ENCODE results near the gene KRTAP4-3. TPM values are rescaled to one million over a fixed set of nuclear protein-coding genes. Genes with fewer than 3 reads are reported as not detected.
"Not testable (repeated sequence)": the region's sequence is repeated elsewhere in the genome, so short reads cannot be mapped to it uniquely, and the experiment has no call there.

KRTAP4-3 gene
- total RNA-seq, 1 experiment from 2014 or later: not detected

DNA sequence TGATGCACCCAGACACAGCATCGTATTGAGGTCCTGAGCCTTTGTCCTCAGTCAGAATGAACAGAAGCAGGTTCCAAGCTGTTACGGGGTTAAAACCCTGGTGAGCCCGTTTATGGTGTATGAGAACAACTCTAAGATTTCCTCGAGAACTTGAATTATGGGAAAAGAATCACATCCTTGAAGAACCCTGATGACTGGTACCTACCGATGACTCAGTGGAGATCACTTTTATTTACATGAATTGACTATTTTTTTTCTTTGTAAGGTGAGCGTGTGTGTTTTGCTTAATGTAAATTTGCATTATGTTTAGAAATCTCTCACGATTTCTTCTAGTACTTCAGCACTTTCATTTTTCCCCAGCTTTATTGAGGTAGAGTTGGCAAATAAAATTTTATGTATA, 4.2 kb downstream of the KRTAP4-3 start (continued):
- no peak for TF ChIP-seq PRDM15 (CRISPR knock-in tag; IDR thresholded peaks at IDR 0.05)
- no peak for TF ChIP-seq ZNF121 (CRISPR knock-in tag; IDR thresholded peaks at IDR 0.05)
- TF ChIP-seq, protein P1, sequence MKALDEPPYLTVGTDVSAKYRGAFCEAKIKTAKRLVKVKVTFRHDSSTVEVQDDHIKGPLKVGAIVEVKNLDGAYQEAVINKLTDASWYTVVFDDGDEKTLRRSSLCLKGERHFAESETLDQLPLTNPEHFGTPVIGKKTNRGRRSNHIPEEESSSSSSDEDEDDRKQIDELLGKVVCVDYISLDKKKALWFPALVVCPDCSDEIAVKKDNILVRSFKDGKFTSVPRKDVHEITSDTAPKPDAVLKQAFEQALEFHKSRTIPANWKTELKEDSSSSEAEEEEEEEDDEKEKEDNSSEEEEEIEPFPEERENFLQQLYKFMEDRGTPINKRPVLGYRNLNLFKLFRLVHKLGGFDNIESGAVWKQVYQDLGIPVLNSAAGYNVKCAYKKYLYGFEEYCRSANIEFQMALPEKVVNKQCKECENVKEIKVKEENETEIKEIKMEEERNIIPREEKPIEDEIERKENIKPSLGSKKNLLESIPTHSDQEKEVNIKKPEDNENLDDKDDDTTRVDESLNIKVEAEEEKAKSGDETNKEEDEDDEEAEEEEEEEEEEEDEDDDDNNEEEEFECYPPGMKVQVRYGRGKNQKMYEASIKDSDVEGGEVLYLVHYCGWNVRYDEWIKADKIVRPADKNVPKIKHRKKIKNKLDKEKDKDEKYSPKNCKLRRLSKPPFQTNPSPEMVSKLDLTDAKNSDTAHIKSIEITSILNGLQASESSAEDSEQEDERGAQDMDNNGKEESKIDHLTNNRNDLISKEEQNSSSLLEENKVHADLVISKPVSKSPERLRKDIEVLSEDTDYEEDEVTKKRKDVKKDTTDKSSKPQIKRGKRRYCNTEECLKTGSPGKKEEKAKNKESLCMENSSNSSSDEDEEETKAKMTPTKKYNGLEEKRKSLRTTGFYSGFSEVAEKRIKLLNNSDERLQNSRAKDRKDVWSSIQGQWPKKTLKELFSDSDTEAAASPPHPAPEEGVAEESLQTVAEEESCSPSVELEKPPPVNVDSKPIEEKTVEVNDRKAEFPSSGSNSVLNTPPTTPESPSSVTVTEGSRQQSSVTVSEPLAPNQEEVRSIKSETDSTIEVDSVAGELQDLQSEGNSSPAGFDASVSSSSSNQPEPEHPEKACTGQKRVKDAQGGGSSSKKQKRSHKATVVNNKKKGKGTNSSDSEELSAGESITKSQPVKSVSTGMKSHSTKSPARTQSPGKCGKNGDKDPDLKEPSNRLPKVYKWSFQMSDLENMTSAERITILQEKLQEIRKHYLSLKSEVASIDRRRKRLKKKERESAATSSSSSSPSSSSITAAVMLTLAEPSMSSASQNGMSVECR (CRISPR knock-in tag; IDR thresholded peaks at IDR 0.05; ENCODE audit: borderline replicate concordance): no peak
- TF ChIP-seq TEAD4 (CRISPR knock-in tag; IDR thresholded peaks at IDR 0.05): no peak
- TF ChIP-seq EMX1 (CRISPR knock-in tag; IDR thresholded peaks at IDR 0.05): no peak
- TF ChIP-seq SP1 (CRISPR knock-in tag; conservative IDR thresholded peaks at IDR 0.05): no peak
- TF ChIP-seq ATF1 (CRISPR knock-in tag; IDR thresholded peaks at IDR 0.05): no peak
- no peak for TF ChIP-seq USF1 (CRISPR knock-in tag; IDR thresholded peaks at IDR 0.05)

GRCh38 chr17:41160648-41161047, 7.4 kb downstream of the KRTAP4-3 start, which contains the start of gene KRTAP4-4:
TSS of gene KRTAP4-4 (minus strand) at chr17:41160748. CDS start at chr17:41160691, 57 bp downstream.
- TF ChIP-seq CBFB (CRISPR knock-in tag; IDR thresholded peaks at IDR 0.05; ENCODE audit: low read depth): no peak
- TF ChIP-seq ATF1 (CRISPR knock-in tag; IDR thresholded peaks at IDR 0.05): no peak
- TF ChIP-seq HMGA2 (CRISPR knock-in tag; IDR thresholded peaks at IDR 0.05): no peak
- POLR2A ChIA-PET: no interaction called here

GRCh38 chr17:41160190-41160589, 7.8 kb downstream of the KRTAP4-3 start:
- H3K36me3 Mint-ChIP-seq; H3K9me3 Mint-ChIP-seq; H3K4me3 Mint-ChIP-seq; CTCF ChIA-PET; ATAC-seq; H3K27me3 Mint-ChIP-seq (ENCODE audit: low read depth); H3K4me1 Mint-ChIP-seq; DNase-seq (ENCODE audit: low spot score); H3K27ac Mint-ChIP-seq; POLR2A ChIA-PET: not testable (repeated sequence)
- peak; percentile 58; the same call in 1 of the 2 replicates for TF ChIP-seq ZNF423 (CRISPR knock-in tag; IDR thresholded peaks at IDR 0.05)

More at GRCh38 chr17:41160648-41161047, 7.4 kb downstream of the KRTAP4-3 start, which contains the start of gene KRTAP4-4:
- no peak within 1 kb of the TSS for H3K4me3 Mint-ChIP-seq
- H3K27ac Mint-ChIP-seq: no peak within 1 kb of the TSS
- CTCF ChIA-PET: no interaction called here
- no peaks in the 10 kb centered on the region for H3K36me3 Mint-ChIP-seq
- DNase-seq (ENCODE audit: low spot score): no peak
- H3K9me3 Mint-ChIP-seq: no peaks in the 10 kb centered on the region
- ATAC-seq: no peak
- no peaks in the 10 kb centered on the region for H3K4me1 Mint-ChIP-seq
- H3K27me3 Mint-ChIP-seq (ENCODE audit: low read depth): no peaks in the 10 kb centered on the region; the same call in 1 of the 2 replicates

DNA sequence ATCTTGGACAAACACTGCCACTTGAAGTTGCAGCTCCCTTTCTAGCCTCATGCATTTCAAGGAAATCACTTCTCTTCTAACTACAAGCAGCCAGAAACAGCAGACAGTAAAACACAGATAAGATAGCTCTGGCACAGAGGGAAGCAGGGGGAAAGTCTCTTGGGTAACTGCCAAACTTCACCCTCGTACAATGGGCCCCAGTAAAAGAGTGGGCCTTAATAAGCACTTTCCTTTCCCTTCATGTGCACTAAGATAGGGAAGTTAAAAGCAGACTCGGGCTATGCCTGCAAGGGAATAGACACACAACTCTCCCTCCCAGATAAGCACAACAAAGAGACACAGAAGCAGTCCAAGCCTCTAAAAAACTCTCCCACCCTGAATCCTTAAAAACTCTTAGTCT, 14.2 kb downstream of the KRTAP4-3 start:
- Mint-ChIP-seq H3K4me1 (peaks cover 3% of the 10 kb centered on the region; the same call in 1 of the 2 replicates), H3K27ac (no peak overlapping the region)

More for the DNA sequence above, 14.2 kb downstream of the KRTAP4-3 start:
- POLR2A ChIA-PET: no interaction called here
- ATAC-seq: no peak
- H3K9me3 Mint-ChIP-seq: peaks cover 14% of the 10 kb centered on the region
- TF ChIP-seq, protein P2, sequence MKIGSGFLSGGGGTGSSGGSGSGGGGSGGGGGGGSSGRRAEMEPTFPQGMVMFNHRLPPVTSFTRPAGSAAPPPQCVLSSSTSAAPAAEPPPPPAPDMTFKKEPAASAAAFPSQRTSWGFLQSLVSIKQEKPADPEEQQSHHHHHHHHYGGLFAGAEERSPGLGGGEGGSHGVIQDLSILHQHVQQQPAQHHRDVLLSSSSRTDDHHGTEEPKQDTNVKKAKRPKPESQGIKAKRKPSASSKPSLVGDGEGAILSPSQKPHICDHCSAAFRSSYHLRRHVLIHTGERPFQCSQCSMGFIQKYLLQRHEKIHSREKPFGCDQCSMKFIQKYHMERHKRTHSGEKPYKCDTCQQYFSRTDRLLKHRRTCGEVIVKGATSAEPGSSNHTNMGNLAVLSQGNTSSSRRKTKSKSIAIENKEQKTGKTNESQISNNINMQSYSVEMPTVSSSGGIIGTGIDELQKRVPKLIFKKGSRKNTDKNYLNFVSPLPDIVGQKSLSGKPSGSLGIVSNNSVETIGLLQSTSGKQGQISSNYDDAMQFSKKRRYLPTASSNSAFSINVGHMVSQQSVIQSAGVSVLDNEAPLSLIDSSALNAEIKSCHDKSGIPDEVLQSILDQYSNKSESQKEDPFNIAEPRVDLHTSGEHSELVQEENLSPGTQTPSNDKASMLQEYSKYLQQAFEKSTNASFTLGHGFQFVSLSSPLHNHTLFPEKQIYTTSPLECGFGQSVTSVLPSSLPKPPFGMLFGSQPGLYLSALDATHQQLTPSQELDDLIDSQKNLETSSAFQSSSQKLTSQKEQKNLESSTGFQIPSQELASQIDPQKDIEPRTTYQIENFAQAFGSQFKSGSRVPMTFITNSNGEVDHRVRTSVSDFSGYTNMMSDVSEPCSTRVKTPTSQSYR (CRISPR knock-in tag; IDR thresholded peaks at IDR 0.05): no peak
- CTCF ChIA-PET: no interaction called here
- no peaks in the 10 kb centered on the region for H3K36me3 Mint-ChIP-seq
- no peak overlapping the region for H3K4me3 Mint-ChIP-seq
- no peak for DNase-seq (ENCODE audit: low spot score)
- H3K27me3 Mint-ChIP-seq (ENCODE audit: low read depth): no peaks in the 10 kb centered on the region; the same call in 1 of the 2 replicates

Data from WTC11 (cell line).